ENCODE data around the gene ZNF500.

GRCh38 chr16:4766875-4767628 lies at the start of gene ZNF500:
- TF ChIP-seq CTCF (IDR thresholded peaks at IDR 0.05) (peak in 2 of 4 experiments; percentile 9 to 11), POLR2A (IDR thresholded peaks at IDR 0.05) (peak; percentile 58 to 66)

Data from uterus (tissue), 2 donors.